Measurements from ENCODE around the gene PTGS2. TPM values are rescaled to one million over a fixed set of nuclear protein-coding genes. Genes with fewer than 3 reads are reported as not detected.

Gene PTGS2
- total and polyA plus RNA-seq, 10 of the 15 experiments (the other 5 are each of a cell fraction or from before 2014, with no cell fraction given): 0.04 to 0.12 (median 0.08) TPM; not detected in 4

GRCh38 chr1:186671136-186671825 lies 8.9 kb downstream of the PTGS2 start (continued):
- TF ChIP-seq, protein P1, sequence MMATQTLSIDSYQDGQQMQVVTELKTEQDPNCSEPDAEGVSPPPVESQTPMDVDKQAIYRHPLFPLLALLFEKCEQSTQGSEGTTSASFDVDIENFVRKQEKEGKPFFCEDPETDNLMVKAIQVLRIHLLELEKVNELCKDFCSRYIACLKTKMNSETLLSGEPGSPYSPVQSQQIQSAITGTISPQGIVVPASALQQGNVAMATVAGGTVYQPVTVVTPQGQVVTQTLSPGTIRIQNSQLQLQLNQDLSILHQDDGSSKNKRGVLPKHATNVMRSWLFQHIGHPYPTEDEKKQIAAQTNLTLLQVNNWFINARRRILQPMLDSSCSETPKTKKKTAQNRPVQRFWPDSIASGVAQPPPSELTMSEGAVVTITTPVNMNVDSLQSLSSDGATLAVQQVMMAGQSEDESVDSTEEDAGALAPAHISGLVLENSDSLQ (IDR thresholded peaks at IDR 0.05): no peak
- TF ChIP-seq, protein P2, sequence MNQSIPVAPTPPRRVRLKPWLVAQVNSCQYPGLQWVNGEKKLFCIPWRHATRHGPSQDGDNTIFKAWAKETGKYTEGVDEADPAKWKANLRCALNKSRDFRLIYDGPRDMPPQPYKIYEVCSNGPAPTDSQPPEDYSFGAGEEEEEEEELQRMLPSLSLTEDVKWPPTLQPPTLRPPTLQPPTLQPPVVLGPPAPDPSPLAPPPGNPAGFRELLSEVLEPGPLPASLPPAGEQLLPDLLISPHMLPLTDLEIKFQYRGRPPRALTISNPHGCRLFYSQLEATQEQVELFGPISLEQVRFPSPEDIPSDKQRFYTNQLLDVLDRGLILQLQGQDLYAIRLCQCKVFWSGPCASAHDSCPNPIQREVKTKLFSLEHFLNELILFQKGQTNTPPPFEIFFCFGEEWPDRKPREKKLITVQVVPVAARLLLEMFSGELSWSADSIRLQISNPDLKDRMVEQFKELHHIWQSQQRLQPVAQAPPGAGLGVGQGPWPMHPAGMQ (IDR thresholded peaks at IDR 0.05; ENCODE audit: borderline replicate concordance): no peak
- TF ChIP-seq, protein P3, sequence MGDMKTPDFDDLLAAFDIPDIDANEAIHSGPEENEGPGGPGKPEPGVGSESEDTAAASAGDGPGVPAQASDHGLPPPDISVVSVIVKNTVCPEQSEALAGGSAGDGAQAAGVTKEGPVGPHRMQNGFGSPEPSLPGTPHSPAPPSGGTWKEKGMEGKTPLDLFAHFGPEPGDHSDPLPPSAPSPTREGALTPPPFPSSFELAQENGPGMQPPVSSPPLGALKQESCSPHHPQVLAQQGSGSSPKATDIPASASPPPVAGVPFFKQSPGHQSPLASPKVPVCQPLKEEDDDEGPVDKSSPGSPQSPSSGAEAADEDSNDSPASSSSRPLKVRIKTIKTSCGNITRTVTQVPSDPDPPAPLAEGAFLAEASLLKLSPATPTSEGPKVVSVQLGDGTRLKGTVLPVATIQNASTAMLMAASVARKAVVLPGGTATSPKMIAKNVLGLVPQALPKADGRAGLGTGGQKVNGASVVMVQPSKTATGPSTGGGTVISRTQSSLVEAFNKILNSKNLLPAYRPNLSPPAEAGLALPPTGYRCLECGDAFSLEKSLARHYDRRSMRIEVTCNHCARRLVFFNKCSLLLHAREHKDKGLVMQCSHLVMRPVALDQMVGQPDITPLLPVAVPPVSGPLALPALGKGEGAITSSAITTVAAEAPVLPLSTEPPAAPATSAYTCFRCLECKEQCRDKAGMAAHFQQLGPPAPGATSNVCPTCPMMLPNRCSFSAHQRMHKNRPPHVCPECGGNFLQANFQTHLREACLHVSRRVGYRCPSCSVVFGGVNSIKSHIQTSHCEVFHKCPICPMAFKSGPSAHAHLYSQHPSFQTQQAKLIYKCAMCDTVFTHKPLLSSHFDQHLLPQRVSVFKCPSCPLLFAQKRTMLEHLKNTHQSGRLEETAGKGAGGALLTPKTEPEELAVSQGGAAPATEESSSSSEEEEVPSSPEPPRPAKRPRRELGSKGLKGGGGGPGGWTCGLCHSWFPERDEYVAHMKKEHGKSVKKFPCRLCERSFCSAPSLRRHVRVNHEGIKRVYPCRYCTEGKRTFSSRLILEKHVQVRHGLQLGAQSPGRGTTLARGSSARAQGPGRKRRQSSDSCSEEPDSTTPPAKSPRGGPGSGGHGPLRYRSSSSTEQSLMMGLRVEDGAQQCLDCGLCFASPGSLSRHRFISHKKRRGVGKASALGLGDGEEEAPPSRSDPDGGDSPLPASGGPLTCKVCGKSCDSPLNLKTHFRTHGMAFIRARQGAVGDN (IDR thresholded peaks at IDR 0.05): no peak
- TF ChIP-seq ZZZ3 (IDR thresholded peaks at IDR 0.05; ENCODE audit: control insufficient read depth, insufficient read length, low read depth) (no peak), JUND (IDR thresholded peaks at IDR 0.05; ENCODE audit: low read depth, low read length) (no peak), IRF3 (IDR thresholded peaks at IDR 0.05) (no peak)
